Hepatocyte (in vitro differentiated cells): ENCODE measurements around the gene CLCN7. TPM values are rescaled to one million over a fixed set of nuclear protein-coding genes. Genes with fewer than 3 reads are reported as not detected.
"Not testable (repeated sequence)": the region's sequence is repeated elsewhere in the genome, so short reads cannot be mapped to it uniquely, and the experiment has no call there.

ENCODE experiments used
- DNase-seq: peaks from one replicate; pipeline ENCODE4 v3.0.0-alpha.2; 2016; ENCODE audit warnings: low spot score
- H2AFZ ChIP-seq: fragments of 200-600 bp; sonication (generic); 2 replicates; pipeline ENCODE4 v1.6.0; 2016; ENCODE audit warnings: antibody characterized with exemption, mild to moderate bottlenecking
- H3K27ac ChIP-seq: fragments of 200-600 bp; sonication (generic); 2 replicates; pipeline ENCODE4 v1.5.1; 2016; ENCODE audit warnings: mild to moderate bottlenecking
- H3K27me3 ChIP-seq: fragments of 200-600 bp; sonication (generic); 2 replicates; pipeline ENCODE4 v1.6.1; 2016
- H3K36me3 ChIP-seq: fragments of 200-600 bp; sonication (generic); replicated peaks from 2 replicates; pipeline ENCODE4 v1.5.1; 2016; ENCODE audit warnings: low read depth; ENCODE audit not compliant: insufficient read depth
- H3K4me1 ChIP-seq: fragments of 200-600 bp; sonication (generic); 2 replicates; pipeline ENCODE4 v1.5.1; 2016; ENCODE audit warnings: mild to moderate bottlenecking, moderate library complexity; ENCODE audit not compliant: insufficient read depth
- H3K4me2 ChIP-seq: fragments of 200-600 bp; sonication (generic); 2 replicates; pipeline ENCODE4 v1.6.0; 2016
- H3K4me3 ChIP-seq: fragments of 200-600 bp; sonication (generic); 2 replicates; pipeline ENCODE4 v1.5.1; 2016; ENCODE audit warnings: mild to moderate bottlenecking
- H3K79me2 ChIP-seq: fragments of 200-600 bp; sonication (generic); 2 replicates; pipeline ENCODE4 v1.6.0; 2017; ENCODE audit warnings: mild to moderate bottlenecking
- H3K9me2 ChIP-seq: fragments of 200-600 bp; sonication (generic); replicated peaks from 2 replicates; pipeline ENCODE4 v1.6.0; 2017; ENCODE audit warnings: mild to moderate bottlenecking; ENCODE audit not compliant: insufficient read depth
- H3K9me3 ChIP-seq: fragments of 200-600 bp; sonication (generic); 2 replicates; pipeline ENCODE4 v1.5.1; 2016; ENCODE audit warnings: low read depth, mild to moderate bottlenecking
- H4K20me1 ChIP-seq: fragments of 200-600 bp; sonication (generic); 2 replicates; pipeline ENCODE4 v1.6.0; 2016; ENCODE audit warnings: mild to moderate bottlenecking; ENCODE audit not compliant: insufficient read depth, poor library complexity, severe bottlenecking
- EZH2 ChIP-seq: fragments of 200-600 bp; sonication (generic); IDR thresholded peaks from 2 replicates; pipeline ENCODE4 v1.6.1; 2016; ENCODE audit warnings: antibody characterized with exemption, mild to moderate bottlenecking, borderline replicate concordance
- EZH2phosphoT487 ChIP-seq: fragments of 200-600 bp; sonication (generic); IDR thresholded peaks from one replicate; pipeline ENCODE4 v1.6.1; 2018; ENCODE audit warnings: antibody characterized with exemption, mild to moderate bottlenecking, low read depth, moderate library complexity; ENCODE audit not compliant: unreplicated experiment, severe bottlenecking
- WGBS: methylation state at CpG from one replicate; pipeline ENCODE4 v1.1.6; 2016; ENCODE audit warnings: low lambda C conversion rate; ENCODE audit errors: missing lambda C conversion rate; 5-methylcytosine and 5-hydroxymethylcytosine counted together
- polyA plus RNA-seq: library from polyadenylated mRNA; unstranded; fragments of >200 nt; fragmentation: Nextera tagmentation; extraction: Ambion mirVana; gene quantifications from 2 replicates; pipeline ENCODE4 v1.2.1, GENCODE V29; 2016
- total RNA-seq: library from RNA; depleted of rRNA; stranded (reverse); fragments of >200 nt; gene quantifications from 2 replicates; pipeline ENCODE4 v1.2.3, GENCODE V29; 2014
- TF ChIP-seq, protein P1 (sequence below): fragments of 200-600 bp; sonication (generic); IDR thresholded peaks from 2 replicates; pipeline ENCODE4 v1.5.1; 2016; ENCODE audit warnings: antibody characterized with exemption, mild to moderate bottlenecking; ENCODE audit not compliant: poor library complexity

CLCN7 gene
- total and polyA plus RNA-seq, 2 experiments from 2014 or later = 56.3 to 107 TPM

- Histone ChIP-seq H3K27ac (no peak overlapping the region), H3K79me2 (peaks cover 84% of the 10 kb centered on the region), H3K4me3 (no peak overlapping the region)
Observed at GRCh38 chr16:1469693-1470201, 5.1 kb downstream of the CLCN7 start.

GRCh38 chr16:1469141-1469540 is 5.7 kb downstream of the CLCN7 start:
- H3K79me2 ChIP-seq = peaks cover 79% of the 10 kb centered on the region
- not testable (repeated sequence) for H3K9me2 ChIP-seq, H3K4me3 ChIP-seq, H3K4me2 ChIP-seq, H3K27me3 ChIP-seq, DNase-seq, H3K36me3 ChIP-seq, H3K27ac ChIP-seq, H2AFZ ChIP-seq, H3K4me1 ChIP-seq, H3K9me3 ChIP-seq
- H4K20me1 ChIP-seq = peaks cover 26% of the 10 kb centered on the region
- WGBS = 81% methylated on average over 5 of the region's 5 CpGs

More at GRCh38 chr16:1469693-1470201, 5.1 kb downstream of the CLCN7 start:
- Histone ChIP-seq H3K36me3 (no peaks in the 10 kb centered on the region), H3K9me2 (no peaks in the 10 kb centered on the region), H3K27me3 (no peaks in the 10 kb centered on the region), H3K4me1 (peaks cover 9% of the 10 kb centered on the region), H4K20me1 (peaks cover 26% of the 10 kb centered on the region), H2AFZ (no peak overlapping the region), H3K4me2 (no peak overlapping the region), H3K9me3 (no peaks in the 10 kb centered on the region)
- DNase-seq = no peak
- WGBS = 88% methylated on average over 20 of the region's 20 CpGs
- TF ChIP-seq, protein P1, sequence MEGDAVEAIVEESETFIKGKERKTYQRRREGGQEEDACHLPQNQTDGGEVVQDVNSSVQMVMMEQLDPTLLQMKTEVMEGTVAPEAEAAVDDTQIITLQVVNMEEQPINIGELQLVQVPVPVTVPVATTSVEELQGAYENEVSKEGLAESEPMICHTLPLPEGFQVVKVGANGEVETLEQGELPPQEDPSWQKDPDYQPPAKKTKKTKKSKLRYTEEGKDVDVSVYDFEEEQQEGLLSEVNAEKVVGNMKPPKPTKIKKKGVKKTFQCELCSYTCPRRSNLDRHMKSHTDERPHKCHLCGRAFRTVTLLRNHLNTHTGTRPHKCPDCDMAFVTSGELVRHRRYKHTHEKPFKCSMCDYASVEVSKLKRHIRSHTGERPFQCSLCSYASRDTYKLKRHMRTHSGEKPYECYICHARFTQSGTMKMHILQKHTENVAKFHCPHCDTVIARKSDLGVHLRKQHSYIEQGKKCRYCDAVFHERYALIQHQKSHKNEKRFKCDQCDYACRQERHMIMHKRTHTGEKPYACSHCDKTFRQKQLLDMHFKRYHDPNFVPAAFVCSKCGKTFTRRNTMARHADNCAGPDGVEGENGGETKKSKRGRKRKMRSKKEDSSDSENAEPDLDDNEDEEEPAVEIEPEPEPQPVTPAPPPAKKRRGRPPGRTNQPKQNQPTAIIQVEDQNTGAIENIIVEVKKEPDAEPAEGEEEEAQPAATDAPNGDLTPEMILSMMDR = no peak
- no peak for TF ChIP-seq EZH2
- no peak for TF ChIP-seq EZH2phosphoT487

- TF ChIP-seq EZH2 = no peak
- TF ChIP-seq EZH2phosphoT487 = no peak
- TF ChIP-seq, protein P1 = no peak
- Histone ChIP-seq H3K4me1 (peaks cover under 1% of the 10 kb centered on the region), H2AFZ (no peak overlapping the region), H3K4me2 (no peak overlapping the region), H3K9me2 (no peaks in the 10 kb centered on the region), H3K36me3 (no peaks in the 10 kb centered on the region), H3K79me2 (peaks cover 74% of the 10 kb centered on the region), H3K27ac (no peak overlapping the region), H3K4me3 (no peak overlapping the region), H4K20me1 (peaks cover 26% of the 10 kb centered on the region), H3K9me3 (no peaks in the 10 kb centered on the region), H3K27me3 (no peaks in the 10 kb centered on the region)
- no peak for DNase-seq
- 94% methylated on average over 22 of the region's 22 CpGs for WGBS
Observed at GRCh38 chr16:1468426-1468810, 6.4 kb downstream of the CLCN7 start.

- 89% methylated on average over 14 of the region's 14 CpGs for WGBS
- H3K27ac ChIP-seq = no peak overlapping the region
- H3K27me3 ChIP-seq = no peaks in the 10 kb centered on the region
- no peak overlapping the region for H3K4me3 ChIP-seq
- TF ChIP-seq EZH2phosphoT487 (no peak), EZH2 (no peak)
- TF ChIP-seq, protein P1 = no peak
- H3K36me3 ChIP-seq = no peaks in the 10 kb centered on the region
- no peak overlapping the region for H2AFZ ChIP-seq
- peaks cover 24% of the 10 kb centered on the region for H4K20me1 ChIP-seq
- no peaks in the 10 kb centered on the region for H3K9me2 ChIP-seq
- no peaks in the 10 kb centered on the region for H3K4me1 ChIP-seq
- no peak overlapping the region for H3K4me2 ChIP-seq
- H3K9me3 ChIP-seq = no peaks in the 10 kb centered on the region
- no peak for DNase-seq
- peaks cover 66% of the 10 kb centered on the region for H3K79me2 ChIP-seq
Observed at GRCh38 chr16:1466968-1467521, 7.8 kb downstream of the CLCN7 start.
